Astrocyte (in vitro differentiated cells and primary cell): Measurements from ENCODE around the gene PLEK2. TPM values are rescaled to one million over a fixed set of nuclear protein-coding genes. Genes with fewer than 3 reads are reported as not detected.
A peak's percentile ranks its signal among the peaks of the same experiment; 100 is the strongest.

ENCODE experiments used
- DNase-seq: peaks from one replicate; pipeline ENCODE4 v3.0.0-alpha.2; 2010; ENCODE audit warnings: low read depth
- FAIRE-seq: peaks from 2 replicates; lab custom pipeline; 2011; peaks lifted over from hg19 to GRCh38; lab: Jason Lieb, UNC
- H2AFZ ChIP-seq: 2 replicates; pipeline ENCODE4 v1.6.0; 2012; ENCODE audit warnings: low read depth, low read length, inconsistent platforms
- H3K27ac ChIP-seq: 2 replicates; pipeline ENCODE4 v1.5.1; 2011; ENCODE audit warnings: low read depth, low read length, inconsistent platforms
- H3K27me3 ChIP-seq: 2 replicates; pipeline ENCODE4 v1.6.0; 2011; ENCODE audit warnings: low read length, inconsistent platforms; ENCODE audit not compliant: insufficient read depth
- H3K36me3 ChIP-seq: 2 replicates; pipeline ENCODE4 v1.5.1; 2011; ENCODE audit warnings: low read length, inconsistent platforms; ENCODE audit not compliant: insufficient read depth
- H3K4me1 ChIP-seq: 2 replicates; pipeline ENCODE4 v1.5.1; 2011; ENCODE audit warnings: low read length, inconsistent platforms; ENCODE audit not compliant: insufficient read depth
- H3K4me2 ChIP-seq: 2 replicates; pipeline ENCODE4 v1.6.0; 2012; ENCODE audit warnings: low read length, inconsistent platforms
- H3K4me3 ChIP-seq: 2 replicates; pipeline ENCODE4 v1.5.1; 2011; ENCODE audit warnings: low read depth, mild to moderate bottlenecking, low read length, inconsistent platforms; ENCODE audit not compliant: insufficient read depth
- H3K79me2 ChIP-seq: 2 replicates; pipeline ENCODE4 v1.6.0; 2012; ENCODE audit warnings: mild to moderate bottlenecking, low read length, inconsistent platforms; ENCODE audit not compliant: insufficient read depth
- H3K9ac ChIP-seq: 2 replicates; pipeline ENCODE4 v1.6.0; 2012; ENCODE audit warnings: mild to moderate bottlenecking, low read length, inconsistent platforms
- H3K9me3 ChIP-seq: 2 replicates; pipeline ENCODE4 v1.5.1; 2012; ENCODE audit warnings: low read depth, mild to moderate bottlenecking, low read length, inconsistent platforms; ENCODE audit not compliant: insufficient read depth
- H4K20me1 ChIP-seq: 2 replicates; pipeline ENCODE4 v1.6.0; 2012; ENCODE audit warnings: low read length, inconsistent platforms; ENCODE audit not compliant: insufficient read depth
- H3K27ac Mint-ChIP-seq: one replicate; pipeline ENCODE4 v1.8.0; 2021; ENCODE audit warnings: mild to moderate bottlenecking, mixed read lengths; ENCODE audit not compliant: unreplicated experiment
- H3K27me3 Mint-ChIP-seq: one replicate; pipeline ENCODE4 v1.8.0; 2021; ENCODE audit warnings: low read depth, mixed read lengths; ENCODE audit not compliant: unreplicated experiment
- H3K36me3 Mint-ChIP-seq: one replicate; pipeline ENCODE4 v1.8.0; 2021; ENCODE audit warnings: low read depth, mixed read lengths; ENCODE audit not compliant: unreplicated experiment
- H3K4me1 Mint-ChIP-seq: one replicate; pipeline ENCODE4 v1.8.0; 2021; ENCODE audit warnings: low read depth, mixed read lengths; ENCODE audit not compliant: unreplicated experiment
- H3K4me3 Mint-ChIP-seq: one replicate; pipeline ENCODE4 v1.8.0; 2021; ENCODE audit warnings: mild to moderate bottlenecking, moderate library complexity, mixed read lengths; ENCODE audit not compliant: unreplicated experiment
- H3K9me3 Mint-ChIP-seq: one replicate; pipeline ENCODE4 v1.8.0; 2021; ENCODE audit warnings: mild to moderate bottlenecking, mixed read lengths; ENCODE audit not compliant: unreplicated experiment
- EZH2 ChIP-seq: IDR thresholded peaks from 2 replicates; pipeline ENCODE4 v1.6.1; 2012; ENCODE audit warnings: mild to moderate bottlenecking, low read length, inconsistent platforms; ENCODE audit not compliant: insufficient read depth
- total RNA-seq: library from RNA; stranded (reverse); gene quantifications from 2 replicates; pipeline ENCODE4 v1.2.1, GENCODE V29; 2021
- TF ChIP-seq, protein P1 (sequence below): IDR thresholded peaks from 2 replicates; pipeline ENCODE4 v1.5.1; 2011; ENCODE audit warnings: low read depth, mild to moderate bottlenecking, inconsistent platforms, low read length, moderate library complexity; ENCODE audit not compliant: insufficient read depth

Gene PLEK2
- total RNA-seq, 1 donor from 2014 or later, result 1.3 TPM

GRCh38 chr14:67429510-67430205 lies 17.7 kb upstream of the PLEK2 start:
- peaks cover 12% of the 10 kb centered on the region for H3K4me1 Mint-ChIP-seq
- H4K20me1 ChIP-seq, result no peaks in the 10 kb centered on the region
- H3K36me3 ChIP-seq, result no peaks in the 10 kb centered on the region
- FAIRE-seq, result no peak
- no peak overlapping the region for H2AFZ ChIP-seq
- TF ChIP-seq, protein P1, sequence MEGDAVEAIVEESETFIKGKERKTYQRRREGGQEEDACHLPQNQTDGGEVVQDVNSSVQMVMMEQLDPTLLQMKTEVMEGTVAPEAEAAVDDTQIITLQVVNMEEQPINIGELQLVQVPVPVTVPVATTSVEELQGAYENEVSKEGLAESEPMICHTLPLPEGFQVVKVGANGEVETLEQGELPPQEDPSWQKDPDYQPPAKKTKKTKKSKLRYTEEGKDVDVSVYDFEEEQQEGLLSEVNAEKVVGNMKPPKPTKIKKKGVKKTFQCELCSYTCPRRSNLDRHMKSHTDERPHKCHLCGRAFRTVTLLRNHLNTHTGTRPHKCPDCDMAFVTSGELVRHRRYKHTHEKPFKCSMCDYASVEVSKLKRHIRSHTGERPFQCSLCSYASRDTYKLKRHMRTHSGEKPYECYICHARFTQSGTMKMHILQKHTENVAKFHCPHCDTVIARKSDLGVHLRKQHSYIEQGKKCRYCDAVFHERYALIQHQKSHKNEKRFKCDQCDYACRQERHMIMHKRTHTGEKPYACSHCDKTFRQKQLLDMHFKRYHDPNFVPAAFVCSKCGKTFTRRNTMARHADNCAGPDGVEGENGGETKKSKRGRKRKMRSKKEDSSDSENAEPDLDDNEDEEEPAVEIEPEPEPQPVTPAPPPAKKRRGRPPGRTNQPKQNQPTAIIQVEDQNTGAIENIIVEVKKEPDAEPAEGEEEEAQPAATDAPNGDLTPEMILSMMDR, result no peak
- no peak for TF ChIP-seq EZH2
- no peak overlapping the region for H3K9ac ChIP-seq
- no peak for DNase-seq
- H3K27ac Mint-ChIP-seq, result no peak overlapping the region
- H3K4me3 Mint-ChIP-seq, result no peak overlapping the region
- H3K9me3 ChIP-seq, result no peaks in the 10 kb centered on the region
- H3K4me2 ChIP-seq, result no peak overlapping the region
- H3K36me3 Mint-ChIP-seq, result no peaks in the 10 kb centered on the region
- peaks cover 19% of the 10 kb centered on the region for H3K27me3 Mint-ChIP-seq
- H3K4me3 ChIP-seq, result no peak overlapping the region
- no peaks in the 10 kb centered on the region for H3K9me3 Mint-ChIP-seq
- H3K79me2 ChIP-seq, result no peaks in the 10 kb centered on the region
- H3K27ac ChIP-seq, result no peak overlapping the region
- peaks cover 8% of the 10 kb centered on the region for H3K27me3 ChIP-seq
- H3K4me1 ChIP-seq, result peaks cover 6% of the 10 kb centered on the region

DNA sequence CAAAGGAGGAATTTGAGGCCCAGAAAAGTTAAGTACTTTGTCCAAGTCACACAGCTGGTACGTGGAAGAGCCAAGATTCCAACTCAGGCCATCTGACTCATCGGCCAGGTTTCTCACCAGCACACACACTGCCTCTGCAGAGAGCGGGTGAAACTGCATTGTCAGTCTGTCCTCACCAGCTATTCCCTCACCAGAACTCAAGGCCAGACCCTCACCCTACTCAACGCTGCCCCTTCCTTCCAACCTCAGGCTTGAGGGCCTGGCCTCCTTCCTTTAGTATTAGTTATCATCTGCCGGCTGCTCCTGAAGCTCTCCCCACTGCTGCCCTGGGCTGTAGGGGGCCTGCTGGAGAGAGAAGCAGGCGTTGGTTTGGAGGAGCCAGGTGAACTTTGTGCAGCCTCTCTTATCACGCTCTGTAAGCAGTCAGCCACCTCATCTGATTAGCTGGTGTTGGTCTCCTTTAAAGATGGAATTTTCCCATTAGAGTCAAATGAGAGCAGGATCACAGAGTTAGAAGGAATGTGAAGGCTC lies 16.6 kb upstream of the PLEK2 start:
- Mint-ChIP-seq H3K4me1 (peaks cover 12% of the 10 kb centered on the region), H3K36me3 (no peaks in the 10 kb centered on the region), H3K27ac (no peak overlapping the region), H3K4me3 (no peak overlapping the region), H3K27me3 (peaks cover 13% of the 10 kb centered on the region), H3K9me3 (no peaks in the 10 kb centered on the region)
- no peaks in the 10 kb centered on the region for H3K36me3 ChIP-seq
- H2AFZ ChIP-seq, result no peak overlapping the region
- FAIRE-seq (no peak), DNase-seq (peak; percentile 75)
- H3K27me3 ChIP-seq, result peaks cover 4% of the 10 kb centered on the region
- peaks cover 6% of the 10 kb centered on the region for H3K4me1 ChIP-seq
- H3K9me3 ChIP-seq, result no peaks in the 10 kb centered on the region
- no peak overlapping the region for H3K4me2 ChIP-seq
- no peak overlapping the region for H3K4me3 ChIP-seq
- H3K9ac ChIP-seq, result no peak overlapping the region
- H3K79me2 ChIP-seq, result no peaks in the 10 kb centered on the region
- no peaks in the 10 kb centered on the region for H4K20me1 ChIP-seq
- H3K27ac ChIP-seq, result no peak overlapping the region
- TF ChIP-seq, protein P1, result peak; percentile 3
- no peak for TF ChIP-seq EZH2
